ENCODE data around the gene PAWR. TPM values are rescaled to one million over a fixed set of nuclear protein-coding genes. Genes with fewer than 3 reads are reported as not detected.

Gene PAWR
- total and polyA plus RNA-seq, 7 experiments from 2014 or later = 0.06 to 3.6 (median 2.8) TPM

DNA sequence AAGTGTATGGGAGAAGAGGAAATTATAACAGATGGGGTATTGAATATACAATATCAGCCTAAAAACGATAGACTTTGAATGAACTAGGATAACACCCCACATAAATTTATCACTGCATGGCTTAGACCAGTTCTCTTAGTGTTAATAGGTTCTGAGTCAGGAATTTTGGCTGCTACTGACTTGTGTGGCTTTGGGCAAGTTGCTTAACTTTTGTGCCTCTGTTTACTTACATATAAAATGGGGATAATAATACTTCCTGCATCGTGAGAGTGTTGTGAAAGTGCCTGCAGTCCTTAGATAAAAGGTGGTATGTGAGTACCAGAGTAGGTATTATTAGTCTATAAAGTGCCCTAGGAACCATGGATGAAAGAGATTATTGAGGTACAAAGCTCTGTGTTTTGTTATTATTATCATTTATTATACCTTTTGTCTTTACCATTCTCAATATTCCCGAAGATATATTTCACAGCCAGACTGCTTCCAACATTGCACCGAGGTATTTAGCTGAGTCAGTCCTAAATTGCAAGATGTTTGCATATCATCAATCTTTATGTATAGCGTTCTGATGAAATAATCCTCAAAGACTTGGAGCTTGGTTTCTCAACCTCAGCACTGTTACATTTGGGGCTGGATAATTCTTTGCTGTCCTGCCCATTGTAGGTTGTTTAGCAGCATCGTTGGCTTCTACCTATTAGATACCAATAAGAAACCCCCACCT, 2.3 kb upstream of the PAWR start:
- no peaks in the 10 kb centered on the region for H3K9me3 ChIP-seq (ENCODE audit: control insufficient read depth in 2 of 3, low read length in 3 of 3)
- H3K4me3 Mint-ChIP-seq = peak overlapping the region in 1 of 10 donors; percentile 92
- POLR2A ChIA-PET = no interaction called here

DNA sequence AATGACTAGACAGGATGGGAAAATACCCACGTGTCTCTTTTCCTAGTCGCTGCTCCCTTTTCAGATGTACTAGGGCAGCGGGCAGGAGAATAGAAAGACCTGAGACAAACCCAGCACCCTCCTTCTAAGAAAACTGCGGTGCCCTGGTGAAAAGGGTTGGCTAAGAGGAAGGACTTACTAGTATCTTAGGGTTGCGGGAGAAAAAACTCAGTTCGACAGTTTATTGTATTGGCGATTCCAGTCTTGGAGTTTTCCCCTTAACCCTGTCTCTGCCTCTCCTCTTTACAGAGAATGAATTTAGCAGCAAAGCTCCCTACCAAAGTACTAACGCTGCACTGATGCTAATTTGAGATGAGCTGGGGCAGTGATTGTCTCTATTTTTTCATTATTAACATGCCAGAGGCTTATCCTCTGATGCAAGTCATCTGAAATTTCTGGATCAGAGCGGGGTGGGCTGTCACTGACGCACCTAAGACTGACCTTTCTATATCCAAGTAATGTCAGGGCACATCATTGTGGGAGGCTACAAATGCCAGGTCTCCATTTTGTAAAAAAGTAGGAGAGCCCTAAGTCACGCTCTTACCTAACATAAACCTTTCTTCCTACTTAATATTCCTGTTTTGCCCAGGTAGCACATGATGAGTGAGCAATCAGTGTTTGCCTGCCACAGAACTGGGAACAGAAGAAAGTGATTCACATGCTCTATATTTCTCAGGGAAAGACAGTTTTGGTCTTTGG, 916 bp upstream of the PAWR start:
- DNase-seq = no peak
- Histone ChIP-seq H3K4me1 (ENCODE audit: control insufficient read depth in 2 of 2, insufficient read depth in 2 of 2, low read length in 2 of 2) (peaks cover 5 to 10% of the 10 kb centered on the region in 2 donors), H3K27me3 (ENCODE audit: control insufficient read depth in 2 of 2, insufficient read depth in 2 of 2, low read length in 2 of 2) (peaks cover 5 to 10% of the 10 kb centered on the region in 2 donors), H3K9me3 (ENCODE audit: control insufficient read depth in 2 of 3, low read length in 3 of 3) (no peaks in the 10 kb centered on the region), H3K4me3 (ENCODE audit: low read length) (no peak overlapping the region), H3K27ac (ENCODE audit: low read depth, low read length) (no peak overlapping the region), H3K36me3 (ENCODE audit: control insufficient read depth in 2 of 3, insufficient read depth in 3 of 3, low read length in 3 of 3) (no peaks in the 10 kb centered on the region)
- Mint-ChIP-seq H3K27ac (peak overlapping the region in 3 of 9 donors; percentile 18 to 65 (median 62)), H3K36me3 (peaks cover 0 to 4% (median 0%) of the 10 kb centered on the region in 5 donors), H3K9me3 (peaks cover 0 to 5% (median 0%) of the 10 kb centered on the region in 11 donors), H3K27me3 (peaks cover 58 to 69% (median 68%) of the 10 kb centered on the region in 5 donors), H3K4me3 (peak overlapping the region; percentile 78 to 92 (median 88)), H3K4me1 (peaks cover 6 to 24% (median 20%) of the 10 kb centered on the region in 7 donors)
- POLR2A ChIA-PET = no interaction called here
- ATAC-seq = no peak
- CTCF ChIA-PET = no interaction called here
- intact Hi-C loops (cut with micrococcal nuclease) = no loop called here

More for the DNA sequence above, 2.3 kb upstream of the PAWR start:
- peaks cover 6 to 22% (median 17%) of the 10 kb centered on the region in 7 donors for H3K4me1 Mint-ChIP-seq
- Histone ChIP-seq H3K27me3 (ENCODE audit: control insufficient read depth in 2 of 2, insufficient read depth in 2 of 2, low read length in 2 of 2) (peaks cover 5 to 6% of the 10 kb centered on the region in 2 donors), H3K4me3 (ENCODE audit: low read length) (no peak overlapping the region), H3K27ac (ENCODE audit: low read depth, low read length) (no peak overlapping the region), H3K4me1 (ENCODE audit: control insufficient read depth in 2 of 2, insufficient read depth in 2 of 2, low read length in 2 of 2) (peaks cover 5 to 10% of the 10 kb centered on the region in 2 donors), H3K36me3 (ENCODE audit: control insufficient read depth in 2 of 3, insufficient read depth in 3 of 3, low read length in 3 of 3) (no peaks in the 10 kb centered on the region)
- CTCF ChIA-PET = interaction anchor here (0.6 kb wide), 1 partner anchor 610 kb away, joined by 3 read pairs; no protein-coding TSS in a partner anchor
- H3K27ac Mint-ChIP-seq = no peak overlapping the region
- peaks cover 0 to 5% (median 0%) of the 10 kb centered on the region in 11 donors for H3K9me3 Mint-ChIP-seq
- peaks cover 0 to 4% (median 0%) of the 10 kb centered on the region in 5 donors for H3K36me3 Mint-ChIP-seq
- H3K27me3 Mint-ChIP-seq = peaks cover 49 to 60% (median 55%) of the 10 kb centered on the region in 5 donors
- DNase-seq (no peak), ATAC-seq (no peak)
- intact Hi-C loops (cut with micrococcal nuclease) = no loop called here

- intact Hi-C loops (cut with micrococcal nuclease) = no loop called here
- Histone ChIP-seq H3K4me1 (ENCODE audit: control insufficient read depth in 2 of 2, insufficient read depth in 2 of 2, low read length in 2 of 2) (peaks cover 5 to 10% of the 10 kb centered on the region in 2 donors), H3K4me3 (ENCODE audit: low read length) (peak overlapping the region; percentile 34), H3K9me3 (ENCODE audit: control insufficient read depth in 2 of 3, low read length in 3 of 3) (no peaks in the 10 kb centered on the region), H3K36me3 (ENCODE audit: control insufficient read depth in 2 of 3, insufficient read depth in 3 of 3, low read length in 3 of 3) (no peaks in the 10 kb centered on the region), H3K27ac (ENCODE audit: low read depth, low read length) (no peak overlapping the region), H3K27me3 (ENCODE audit: control insufficient read depth in 2 of 2, insufficient read depth in 2 of 2, low read length in 2 of 2) (peaks cover 10% of the 10 kb centered on the region in 2 donors)
- DNase-seq = peak in 4 of 9 donors; percentile 0 to 24 (median 8)
- peak overlapping the region; percentile 72 to 89 (median 83) for H3K4me3 Mint-ChIP-seq
- ChIA-PET CTCF (no interaction called here), POLR2A (no interaction called here)
- H3K9me3 Mint-ChIP-seq = peaks cover 0 to 2% (median 0%) of the 10 kb centered on the region in 11 donors
- no peak for ATAC-seq
- peaks cover 6 to 24% (median 20%) of the 10 kb centered on the region in 7 donors for H3K4me1 Mint-ChIP-seq
- H3K36me3 Mint-ChIP-seq = peaks cover 0 to 2% (median 0%) of the 10 kb centered on the region in 5 donors
- no peak overlapping the region for H3K27ac Mint-ChIP-seq
- peaks cover 63 to 76% (median 72%) of the 10 kb centered on the region in 5 donors for H3K27me3 Mint-ChIP-seq
These were observed 574 bp downstream of the PAWR start for GRCh38 chr12:79690142-79690637.

- CTCF ChIA-PET = no interaction called here
- peak; percentile 44 for ATAC-seq
These were observed 1.2 kb downstream of the PAWR start for GRCh38 chr12:79689477-79690141.

GRCh38 chr12:79689061-79689476, 1.7 kb downstream of the PAWR start:
- Mint-ChIP-seq H3K4me3 (peak overlapping the region; percentile 72 to 89 (median 80)), H3K4me1 (peaks cover 6 to 24% (median 20%) of the 10 kb centered on the region in 7 donors), H3K36me3 (no peaks in the 10 kb centered on the region), H3K27me3 (peaks cover 63 to 71% (median 64%) of the 10 kb centered on the region in 5 donors), H3K9me3 (peaks cover 0 to 2% (median 0%) of the 10 kb centered on the region in 11 donors), H3K27ac (peak overlapping the region in 3 of 9 donors; percentile 17 to 47 (median 28))
- no peaks in the 10 kb centered on the region for H3K9me3 ChIP-seq (ENCODE audit: control insufficient read depth in 2 of 3, low read length in 3 of 3)
- intact Hi-C loops (cut with micrococcal nuclease) = no loop called here
- H3K27me3 ChIP-seq (ENCODE audit: control insufficient read depth in 2 of 2, insufficient read depth in 2 of 2, low read length in 2 of 2) = peaks cover 10% of the 10 kb centered on the region in 2 donors
- H3K27ac ChIP-seq (ENCODE audit: low read depth, low read length) = no peak overlapping the region
- H3K36me3 ChIP-seq (ENCODE audit: control insufficient read depth in 2 of 3, insufficient read depth in 3 of 3, low read length in 3 of 3) = no peaks in the 10 kb centered on the region
- ATAC-seq = no peak
- H3K4me3 ChIP-seq (ENCODE audit: low read length) = peak overlapping the region; percentile 34
- ChIA-PET POLR2A (no interaction called here), CTCF (no interaction called here)
- peak in 2 of 9 donors; percentile 0 to 4 for DNase-seq
- peaks cover 5 to 10% of the 10 kb centered on the region in 2 donors for H3K4me1 ChIP-seq (ENCODE audit: control insufficient read depth in 2 of 2, insufficient read depth in 2 of 2, low read length in 2 of 2)

More at GRCh38 chr12:79689477-79690141, 1.2 kb downstream of the PAWR start:
- Mint-ChIP-seq H3K9me3 (peaks cover 0 to 2% (median 0%) of the 10 kb centered on the region in 11 donors), H3K4me3 (peak overlapping the region; percentile 77 to 89 (median 84)), H3K36me3 (no peaks in the 10 kb centered on the region), H3K27ac (no peak overlapping the region), H3K27me3 (peaks cover 63 to 73% (median 68%) of the 10 kb centered on the region in 5 donors), H3K4me1 (peaks cover 6 to 24% (median 20%) of the 10 kb centered on the region in 7 donors)
- POLR2A ChIA-PET = no interaction called here
- Histone ChIP-seq H3K9me3 (ENCODE audit: control insufficient read depth in 2 of 3, low read length in 3 of 3) (no peaks in the 10 kb centered on the region), H3K4me3 (ENCODE audit: low read length) (peak overlapping the region; percentile 34), H3K27ac (ENCODE audit: low read depth, low read length) (no peak overlapping the region), H3K36me3 (ENCODE audit: control insufficient read depth in 2 of 3, insufficient read depth in 3 of 3, low read length in 3 of 3) (no peaks in the 10 kb centered on the region), H3K27me3 (ENCODE audit: control insufficient read depth in 2 of 2, insufficient read depth in 2 of 2, low read length in 2 of 2) (peaks cover 10% of the 10 kb centered on the region in 2 donors), H3K4me1 (ENCODE audit: control insufficient read depth in 2 of 2, insufficient read depth in 2 of 2, low read length in 2 of 2) (peaks cover 5 to 10% of the 10 kb centered on the region in 2 donors)
- intact Hi-C loops (cut with micrococcal nuclease) = no loop called here
- peak in 6 of 9 donors; percentile 1 to 33 (median 4) for DNase-seq

Measured in naive thymus-derived CD4-positive, alpha-beta T cell (primary cell).